Measurements from ENCODE around the gene BNC2. TPM values are rescaled to one million over a fixed set of nuclear protein-coding genes. Genes with fewer than 3 reads are reported as not detected.

The BNC2 gene
- total RNA-seq, 2 experiments from 2014 or later: not detected

DNA sequence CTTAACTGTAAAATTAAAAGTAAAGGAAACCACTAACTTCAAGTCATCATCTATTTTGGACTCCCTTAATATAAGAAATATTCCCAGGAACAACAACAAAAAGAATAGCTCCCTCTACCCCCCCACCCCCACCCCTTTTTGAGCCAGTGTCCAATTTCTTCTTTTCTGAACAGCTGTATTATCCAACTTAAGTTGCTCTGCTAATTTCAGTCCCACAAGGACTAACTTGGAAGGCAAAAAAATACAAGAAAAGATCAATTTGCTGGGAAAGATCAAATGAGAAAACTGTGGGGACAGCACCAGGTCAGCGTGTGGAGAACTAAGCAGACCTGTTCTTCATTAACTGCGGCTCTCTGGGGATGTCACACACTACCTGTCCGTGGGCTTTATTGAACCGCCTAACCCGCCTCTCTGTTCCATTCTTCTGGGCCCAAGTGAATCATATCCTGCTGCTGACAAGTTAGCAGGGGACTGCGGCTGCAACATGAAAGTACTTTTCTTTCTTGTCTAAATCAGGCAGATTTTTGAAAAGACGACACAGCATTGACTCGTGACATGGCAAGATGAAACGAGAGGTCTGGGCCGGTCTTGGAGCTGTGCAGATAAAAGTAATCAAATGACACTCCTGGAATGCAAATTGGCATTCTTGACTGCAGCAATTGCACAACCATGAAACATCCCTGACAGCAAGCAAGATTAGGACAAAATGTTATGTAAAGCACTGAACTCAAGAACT, 2.7 kb downstream of the BNC2 start:
- no peaks in the 10 kb centered on the region for H3K36me3 ChIP-seq (ENCODE audit: insufficient read depth, low read length)
- H3K4me1 ChIP-seq (ENCODE audit: insufficient read depth, low read length): no peaks in the 10 kb centered on the region
- H3K27me3 ChIP-seq (ENCODE audit: control insufficient read depth in 1 of 2, insufficient read depth in 2 of 2, low read length in 2 of 2): peaks cover 15 to 26% of the 10 kb centered on the region in 2 experiments
- no peak overlapping the region for H3K27ac ChIP-seq (ENCODE audit: low read depth in 1 of 2, low read length in 2 of 2)
- Mint-ChIP-seq H3K4me3 (no peak overlapping the region), H3K27me3 (peaks cover 41% of the 10 kb centered on the region), H3K27ac (no peak overlapping the region), H3K36me3 (ENCODE audit: low read depth) (no peaks in the 10 kb centered on the region), H3K4me1 (ENCODE audit: low read depth) (peaks cover 5% of the 10 kb centered on the region), H3K9me3 (no peaks in the 10 kb centered on the region)
- peaks cover 0 to 18% of the 10 kb centered on the region in 2 experiments for H3K9me3 ChIP-seq (ENCODE audit: control insufficient read depth in 1 of 2, insufficient read depth in 1 of 2, low read length in 2 of 2)
- ChIA-PET POLR2A (no interaction called here), CTCF (no interaction called here)
- DNase-seq: no peak
- no peak overlapping the region for H3K4me3 ChIP-seq (ENCODE audit: low read length)
- TF ChIP-seq, protein P1, sequence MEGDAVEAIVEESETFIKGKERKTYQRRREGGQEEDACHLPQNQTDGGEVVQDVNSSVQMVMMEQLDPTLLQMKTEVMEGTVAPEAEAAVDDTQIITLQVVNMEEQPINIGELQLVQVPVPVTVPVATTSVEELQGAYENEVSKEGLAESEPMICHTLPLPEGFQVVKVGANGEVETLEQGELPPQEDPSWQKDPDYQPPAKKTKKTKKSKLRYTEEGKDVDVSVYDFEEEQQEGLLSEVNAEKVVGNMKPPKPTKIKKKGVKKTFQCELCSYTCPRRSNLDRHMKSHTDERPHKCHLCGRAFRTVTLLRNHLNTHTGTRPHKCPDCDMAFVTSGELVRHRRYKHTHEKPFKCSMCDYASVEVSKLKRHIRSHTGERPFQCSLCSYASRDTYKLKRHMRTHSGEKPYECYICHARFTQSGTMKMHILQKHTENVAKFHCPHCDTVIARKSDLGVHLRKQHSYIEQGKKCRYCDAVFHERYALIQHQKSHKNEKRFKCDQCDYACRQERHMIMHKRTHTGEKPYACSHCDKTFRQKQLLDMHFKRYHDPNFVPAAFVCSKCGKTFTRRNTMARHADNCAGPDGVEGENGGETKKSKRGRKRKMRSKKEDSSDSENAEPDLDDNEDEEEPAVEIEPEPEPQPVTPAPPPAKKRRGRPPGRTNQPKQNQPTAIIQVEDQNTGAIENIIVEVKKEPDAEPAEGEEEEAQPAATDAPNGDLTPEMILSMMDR (IDR thresholded peaks at IDR 0.05): no peak
- ATAC-seq (ENCODE audit: poor library complexity): no peak
- intact Hi-C loops (cut with DNase I, micrococcal nuclease): no loop called here

DNA sequence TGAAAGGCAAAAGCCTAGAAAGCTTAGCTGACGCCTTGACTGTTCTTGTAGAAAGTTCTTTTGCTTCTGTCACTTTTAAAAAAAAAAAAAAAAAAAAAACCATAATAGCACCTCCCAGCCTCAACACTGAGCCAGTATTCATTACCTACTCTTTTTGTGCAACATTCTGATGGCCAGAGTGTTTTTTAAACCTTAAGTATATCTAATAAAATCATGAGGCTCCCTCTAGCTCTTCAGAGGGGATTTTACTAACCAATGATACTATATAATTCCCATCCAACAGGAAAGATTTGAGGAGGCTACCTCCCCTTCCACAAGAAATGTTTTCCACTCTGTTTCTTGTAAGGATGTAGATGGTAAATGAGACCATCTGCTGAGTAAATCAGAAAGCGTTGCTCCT, 3.9 kb downstream of the BNC2 start:
- H3K27me3 ChIP-seq (ENCODE audit: control insufficient read depth in 1 of 2, insufficient read depth in 2 of 2, low read length in 2 of 2): peaks cover 10 to 18% of the 10 kb centered on the region in 2 experiments
- Mint-ChIP-seq H3K9me3 (peaks cover 2% of the 10 kb centered on the region), H3K27ac (no peak overlapping the region), H3K4me3 (no peak overlapping the region), H3K27me3 (peaks cover 32% of the 10 kb centered on the region), H3K4me1 (ENCODE audit: low read depth) (peaks cover 5% of the 10 kb centered on the region), H3K36me3 (ENCODE audit: low read depth) (no peaks in the 10 kb centered on the region)
- ATAC-seq (ENCODE audit: poor library complexity): no peak
- intact Hi-C loops (cut with DNase I, micrococcal nuclease): no loop called here
- ChIA-PET CTCF (no interaction called here), POLR2A (no interaction called here)
- peaks cover 0 to 15% of the 10 kb centered on the region in 2 experiments for H3K9me3 ChIP-seq (ENCODE audit: control insufficient read depth in 1 of 2, insufficient read depth in 1 of 2, low read length in 2 of 2)
- no peaks in the 10 kb centered on the region for H3K36me3 ChIP-seq (ENCODE audit: insufficient read depth, low read length)
- no peaks in the 10 kb centered on the region for H3K4me1 ChIP-seq (ENCODE audit: insufficient read depth, low read length)
- H3K27ac ChIP-seq (ENCODE audit: low read depth in 1 of 2, low read length in 2 of 2): no peak overlapping the region
- no peak for DNase-seq
- TF ChIP-seq, protein P1 (IDR thresholded peaks at IDR 0.05): no peak
- no peak overlapping the region for H3K4me3 ChIP-seq (ENCODE audit: low read length)

DNA sequence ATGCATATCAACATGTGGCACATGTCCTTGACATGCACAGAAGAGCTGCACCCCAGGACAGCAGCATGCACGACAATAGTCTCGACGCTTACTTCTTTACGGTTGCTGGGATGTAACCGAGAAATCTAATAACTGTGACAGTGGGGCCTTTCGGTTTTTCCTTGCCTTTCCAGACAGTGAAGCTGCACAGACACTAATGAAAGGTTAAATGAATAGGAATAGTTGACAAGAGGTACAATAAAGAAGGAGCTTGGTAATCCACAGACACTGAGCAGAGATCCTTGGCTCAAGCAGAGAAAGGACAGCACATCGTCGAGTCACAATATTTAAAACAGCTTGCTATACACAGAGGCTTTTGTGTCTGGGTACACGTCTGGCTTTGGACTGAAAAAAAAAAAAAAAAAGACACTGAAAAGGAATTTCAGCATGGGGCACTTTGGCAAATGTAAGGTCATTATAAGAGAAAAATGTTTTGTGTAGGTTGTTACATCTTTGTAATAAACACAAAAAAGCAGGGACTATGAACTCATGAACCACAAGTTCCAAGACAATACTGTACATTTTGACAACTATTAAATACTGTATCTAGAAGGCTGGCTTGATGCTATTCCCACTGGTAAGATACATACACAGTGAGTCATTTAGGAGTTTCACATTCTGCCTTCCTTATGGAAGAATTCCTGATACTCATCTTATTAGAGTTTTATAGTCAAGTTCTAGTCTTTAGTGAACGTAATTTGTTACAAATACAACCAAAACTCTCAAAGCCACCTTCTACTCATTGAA, 5.6 kb downstream of the BNC2 start:
- Mint-ChIP-seq H3K9me3 (peaks cover 2% of the 10 kb centered on the region), H3K27ac (no peak overlapping the region), H3K4me1 (ENCODE audit: low read depth) (peaks cover 5% of the 10 kb centered on the region), H3K27me3 (peaks cover 27% of the 10 kb centered on the region), H3K36me3 (ENCODE audit: low read depth) (no peaks in the 10 kb centered on the region), H3K4me3 (no peak overlapping the region)
- peaks cover 6 to 9% of the 10 kb centered on the region in 2 experiments for H3K27me3 ChIP-seq (ENCODE audit: control insufficient read depth in 1 of 2, insufficient read depth in 2 of 2, low read length in 2 of 2)
- H3K4me3 ChIP-seq (ENCODE audit: low read length): no peak overlapping the region
- no peaks in the 10 kb centered on the region for H3K36me3 ChIP-seq (ENCODE audit: insufficient read depth, low read length)
- no peaks in the 10 kb centered on the region for H3K4me1 ChIP-seq (ENCODE audit: insufficient read depth, low read length)
- intact Hi-C loops (cut with DNase I, micrococcal nuclease): no loop called here
- CTCF ChIA-PET: no interaction called here
- POLR2A ChIA-PET: no interaction called here
- peaks cover 0 to 8% of the 10 kb centered on the region in 2 experiments for H3K9me3 ChIP-seq (ENCODE audit: control insufficient read depth in 1 of 2, insufficient read depth in 1 of 2, low read length in 2 of 2)
- no peak overlapping the region for H3K27ac ChIP-seq (ENCODE audit: low read depth in 1 of 2, low read length in 2 of 2)
- no peak for ATAC-seq (ENCODE audit: poor library complexity)
- no peak for DNase-seq
- TF ChIP-seq, protein P1 (IDR thresholded peaks at IDR 0.05): no peak
